HEK293T (cell line): ENCODE data around the gene PJA1.

Experiments used
- BHLHE40 ChIP-seq: fragments of 450-650 bp; IDR thresholded peaks from 2 replicates; pipeline ENCODE4 v1.6.1; 2016; ENCODE audit warnings: mild to moderate bottlenecking, moderate library complexity, borderline replicate concordance
- FOXM1 ChIP-seq: fragments of 450-650 bp; IDR thresholded peaks from 2 replicates; pipeline ENCODE4 v1.6.1; 2017; ENCODE audit warnings: mild to moderate bottlenecking, borderline replicate concordance
- SUZ12 ChIP-seq: fragments of 450-650 bp; IDR thresholded peaks from 2 replicates; pipeline ENCODE4 v1.6.1; 2016; ENCODE audit warnings: mild to moderate bottlenecking
- TARDBP ChIP-seq: fragments of 450-650 bp; IDR thresholded peaks from 2 replicates; pipeline ENCODE4 v1.6.1; 2016

GRCh38 chrX:69155786-69156520, 9.3 kb downstream of the PJA1 start:
- TF ChIP-seq FOXM1 (no peak), SUZ12 (no peak), TARDBP (no peak), BHLHE40 (no peak)
